GM18519 (cell line): Measurements from ENCODE around the gene ZBTB20.
A peak's percentile ranks its signal among the peaks of the same experiment; 100 is the strongest.

Experiments used
- ATAC-seq: cut with Tn5 transposase; IDR thresholded peaks from one replicate; pipeline ENCODE4 v1.9.1; 2021; ENCODE audit warnings: mild to moderate bottlenecking, moderate library complexity; ENCODE audit not compliant: unreplicated experiment, low FRiP score

ZBTB20 gene

GRCh38 chr3:114441386-114441785 lies 705.7 kb downstream of the ZBTB20 start:
- no peak for ATAC-seq

- no peak for ATAC-seq
Observed at GRCh38 chr3:114440700-114441099, 706.4 kb downstream of the ZBTB20 start.

GRCh38 chr3:114439284-114439683 lies 707.8 kb downstream of the ZBTB20 start:
- ATAC-seq = no peak

GRCh38 chr3:114437897-114438296 lies 709.2 kb downstream of the ZBTB20 start:
- no peak for ATAC-seq

GRCh38 chr3:114436182-114436581 lies 710.9 kb downstream of the ZBTB20 start:
- ATAC-seq = no peak

GRCh38 chr3:114435386-114436115 lies 711.5 kb downstream of the ZBTB20 start:
- no peak for ATAC-seq

- ATAC-seq = no peak
Observed at GRCh38 chr3:114432310-114432709, 714.8 kb downstream of the ZBTB20 start.

GRCh38 chr3:114428044-114428595 lies 719.0 kb downstream of the ZBTB20 start:
- peak; percentile 91 for ATAC-seq

- ATAC-seq = no peak
Observed at GRCh38 chr3:114427285-114428043, 719.6 kb downstream of the ZBTB20 start.

GRCh38 chr3:114424337-114424736 lies 722.8 kb downstream of the ZBTB20 start:
- no peak for ATAC-seq

- no peak for ATAC-seq
Observed at GRCh38 chr3:114421204-114421603, 725.9 kb downstream of the ZBTB20 start.

- no peak for ATAC-seq
Observed at GRCh38 chr3:114420072-114420471, 727.0 kb downstream of the ZBTB20 start.

GRCh38 chr3:114418724-114419543 lies 728.2 kb downstream of the ZBTB20 start:
- ATAC-seq = peak; percentile 59

GRCh38 chr3:114418107-114418506 lies 729.0 kb downstream of the ZBTB20 start:
- peak; percentile 52 for ATAC-seq

GRCh38 chr3:114417675-114418074 lies 729.4 kb downstream of the ZBTB20 start:
- ATAC-seq = no peak

GRCh38 chr3:114417265-114417664 lies 729.8 kb downstream of the ZBTB20 start:
- ATAC-seq = no peak

- ATAC-seq = peak; percentile 80
Observed at GRCh38 chr3:114411811-114412803, 735.0 kb downstream of the ZBTB20 start.

- no peak for ATAC-seq
Observed at GRCh38 chr3:114411190-114411668, 735.9 kb downstream of the ZBTB20 start.
